ENCODE results near the gene WSB2.
A peak's percentile ranks its signal among the peaks of the same experiment; 100 is the strongest.

The WSB2 gene

DNA sequence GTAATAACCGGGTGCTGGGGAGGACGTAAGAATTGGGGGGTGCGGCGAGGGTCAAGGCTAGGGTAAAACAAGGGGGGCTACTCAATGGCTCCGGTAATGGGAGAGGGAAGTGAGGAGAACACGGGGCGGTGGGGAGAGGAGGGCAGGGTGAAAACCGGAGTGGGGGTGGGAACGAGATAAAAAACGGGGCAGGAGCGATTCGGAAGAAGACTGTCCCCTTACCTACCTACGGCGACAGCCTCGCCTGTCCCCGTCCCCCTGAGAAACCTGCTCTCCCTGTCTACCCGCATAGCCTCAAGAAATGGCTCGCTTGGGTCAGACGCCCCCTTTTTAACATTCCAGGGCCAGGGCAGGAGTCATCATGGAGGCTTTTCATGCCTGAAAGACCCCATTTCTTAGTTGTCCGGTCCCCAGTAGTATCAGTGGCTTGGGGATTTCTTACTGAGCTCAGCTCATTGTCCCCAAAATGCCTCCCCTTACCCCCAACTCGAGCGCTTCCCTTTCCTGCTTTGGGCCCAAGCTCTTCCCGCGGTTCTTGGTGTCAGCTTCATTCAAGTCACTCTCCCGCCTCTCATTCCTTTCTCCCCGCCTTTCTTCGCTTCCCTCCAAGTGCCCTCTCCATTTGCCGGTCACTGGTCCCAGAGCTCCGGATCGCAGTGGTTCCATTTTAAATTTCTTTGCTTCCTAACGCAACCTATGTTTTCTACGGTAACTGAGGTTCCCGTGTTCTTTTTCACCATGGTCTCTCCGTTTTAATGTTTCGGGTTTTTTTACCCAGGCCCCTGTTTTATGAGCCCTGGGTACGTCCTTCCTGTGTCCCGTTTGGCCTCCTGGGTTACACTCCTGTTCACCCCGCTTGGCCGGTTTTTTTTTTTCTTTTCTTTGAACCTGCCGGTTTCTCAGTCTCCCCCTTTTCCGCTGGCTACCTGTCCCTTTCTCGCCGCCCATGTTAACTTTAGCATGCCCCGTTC is 1.2 kb upstream of the WSB2 start:
- DNase-seq (ENCODE audit: low spot score), result peak; percentile 31

DNA sequence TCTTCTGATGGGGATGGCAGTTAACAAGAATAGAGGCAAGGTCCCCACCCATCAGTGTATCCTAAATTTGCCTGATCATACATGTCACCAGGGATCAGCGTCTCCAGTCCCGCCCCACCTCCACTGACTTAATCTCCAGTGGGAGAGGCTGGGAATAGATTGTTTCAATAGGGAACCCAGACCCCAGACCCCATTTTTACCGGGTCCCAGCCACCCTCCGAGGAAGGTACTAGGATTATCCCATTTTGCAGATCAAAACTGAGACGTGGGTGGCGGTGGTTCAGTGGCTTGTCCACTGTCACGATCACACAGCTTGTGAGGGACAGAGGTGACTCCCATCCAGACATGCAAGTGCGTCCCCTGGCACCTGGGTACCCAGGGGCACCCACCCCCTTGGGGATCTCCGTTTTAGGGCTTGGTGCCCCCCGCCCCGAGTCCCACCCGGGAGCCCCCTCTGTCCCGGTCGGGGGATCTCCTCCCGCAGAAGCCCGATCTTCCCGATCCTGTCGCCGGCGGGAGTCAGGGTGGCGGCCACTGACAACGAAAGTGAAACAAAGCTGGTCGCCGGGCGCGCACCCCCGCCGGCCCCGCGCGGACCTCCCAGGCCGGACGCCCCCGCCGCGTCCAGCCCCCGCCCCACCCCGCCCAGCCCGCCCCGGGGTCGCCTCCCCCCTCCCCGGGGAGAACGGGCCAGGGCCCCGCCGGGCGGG is 523 bp downstream of the WSB2 start:
- DNase-seq (ENCODE audit: low spot score), result no peak

DNA sequence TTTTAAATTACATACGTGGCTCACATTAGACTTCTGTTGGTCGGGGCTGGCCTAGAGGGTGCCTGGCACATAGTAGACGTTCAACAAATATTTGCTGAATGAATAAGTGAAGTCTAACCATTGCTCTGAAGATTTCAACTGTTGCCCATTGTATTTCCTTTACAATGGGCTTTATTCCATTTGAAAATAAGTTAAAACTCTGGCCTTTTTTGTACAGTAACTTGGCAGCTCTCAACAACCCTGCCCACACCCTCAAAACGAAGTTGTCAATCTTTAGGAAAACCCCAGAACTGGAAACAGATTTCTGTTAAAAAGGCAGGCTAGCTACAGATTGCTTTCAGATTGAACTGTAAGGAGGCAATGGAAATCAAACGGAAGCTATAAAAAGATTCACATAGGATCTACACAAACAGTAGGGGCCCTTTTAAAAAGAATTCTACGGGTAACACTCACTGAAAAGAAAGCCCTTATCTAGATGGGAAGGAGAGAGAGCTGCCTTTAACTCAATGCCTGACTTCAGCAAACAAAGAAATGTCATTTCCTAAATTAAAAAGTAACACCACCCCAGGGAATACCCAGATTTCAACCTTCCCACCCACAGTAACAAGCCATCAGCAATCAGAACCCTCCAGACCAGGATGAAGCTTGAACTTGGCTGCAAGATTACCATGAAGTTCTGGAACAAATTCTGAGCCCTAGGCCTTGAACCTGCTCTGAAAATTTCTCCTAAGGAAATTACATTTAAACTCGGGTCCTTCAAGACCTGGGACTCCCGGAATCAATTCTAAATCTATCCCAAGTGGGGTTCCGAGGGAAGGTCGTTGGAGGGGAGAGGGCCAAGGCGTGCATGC is 1.4 kb downstream of the WSB2 start:
- no peak for DNase-seq (ENCODE audit: low spot score)

DNA sequence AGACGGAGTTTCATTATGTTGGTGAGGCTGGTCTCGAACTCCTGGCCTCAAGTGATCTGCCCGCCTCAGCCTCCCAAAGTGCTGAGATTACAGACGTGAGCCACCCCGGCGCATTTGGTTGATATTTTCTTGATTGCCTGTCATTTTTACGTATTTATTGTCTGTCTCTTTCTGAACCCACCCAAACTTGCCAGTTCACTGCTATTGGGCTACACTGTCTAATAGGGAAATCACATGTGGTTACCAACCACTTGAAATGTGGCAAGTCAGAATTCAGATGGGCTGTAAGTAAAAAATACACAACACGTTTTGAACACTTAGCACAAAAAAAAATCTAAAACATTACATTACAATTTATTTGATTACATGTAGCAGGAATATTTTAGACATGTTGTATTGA is 2.1 kb downstream of the WSB2 start:
- DNase-seq (ENCODE audit: low spot score), result no peak

DNA sequence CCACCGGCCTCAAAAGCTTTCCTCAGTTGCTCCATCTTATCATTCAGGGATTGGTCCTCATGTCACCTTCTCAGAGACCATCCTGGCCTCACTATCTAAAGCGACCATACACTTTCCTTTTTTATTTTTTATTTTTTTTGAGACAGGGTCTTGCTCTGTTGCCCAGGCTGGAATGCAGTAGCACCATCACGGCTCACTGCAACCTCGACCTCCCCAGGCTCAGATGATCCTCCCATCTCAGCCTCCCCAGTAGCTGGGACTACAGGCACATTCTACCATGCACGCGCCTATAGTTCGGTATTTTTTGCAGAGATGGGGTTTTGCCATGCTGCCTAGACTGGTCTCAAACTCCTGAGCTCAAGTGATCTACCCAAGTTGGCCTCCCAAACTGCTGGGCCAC is 2.8 kb downstream of the WSB2 start:
- no peak for DNase-seq (ENCODE audit: low spot score)

DNA sequence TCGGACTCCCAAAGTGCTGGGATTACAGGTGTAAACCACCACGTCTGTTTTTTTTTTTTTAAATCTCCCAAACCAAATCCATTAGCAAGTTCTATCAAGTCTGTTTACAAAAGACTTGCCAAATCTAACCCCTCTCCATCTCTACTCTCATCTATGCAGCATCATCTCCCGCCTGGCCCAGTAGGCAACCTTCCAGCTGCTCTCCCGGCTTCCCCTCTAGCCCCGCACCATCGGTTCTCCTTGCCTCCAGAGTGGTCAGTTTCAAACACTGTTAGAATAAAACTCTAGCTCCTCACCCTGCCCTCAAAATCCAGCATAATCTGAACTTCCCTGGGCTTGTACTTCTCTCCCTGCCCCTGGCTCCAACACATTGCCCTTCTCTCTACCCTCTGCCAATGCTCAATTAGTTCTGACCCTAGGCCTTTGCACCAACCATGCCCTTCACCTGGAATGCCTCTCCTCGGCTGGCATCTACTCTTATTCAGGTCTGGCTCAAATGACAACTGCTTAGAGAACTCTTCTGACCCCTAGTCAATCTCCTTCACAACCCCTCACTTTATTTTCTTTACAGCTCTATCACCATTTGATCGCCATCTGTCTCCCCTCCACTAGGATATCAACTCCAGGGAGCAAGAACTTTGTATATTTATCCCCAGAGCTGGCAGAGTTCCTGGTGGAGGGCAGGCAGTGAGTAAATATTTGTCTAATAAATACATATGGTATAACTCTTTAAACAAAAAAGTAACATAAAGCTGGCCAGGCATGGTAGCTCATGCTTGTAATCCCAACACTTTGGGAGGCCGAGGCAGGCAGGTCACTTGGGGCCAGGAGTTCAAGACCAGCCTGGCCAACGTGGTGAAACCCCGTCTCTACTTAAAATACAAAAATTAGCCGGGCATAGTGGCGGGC is 4.9 kb downstream of the WSB2 start:
- DNase-seq (ENCODE audit: low spot score), result no peak

DNA sequence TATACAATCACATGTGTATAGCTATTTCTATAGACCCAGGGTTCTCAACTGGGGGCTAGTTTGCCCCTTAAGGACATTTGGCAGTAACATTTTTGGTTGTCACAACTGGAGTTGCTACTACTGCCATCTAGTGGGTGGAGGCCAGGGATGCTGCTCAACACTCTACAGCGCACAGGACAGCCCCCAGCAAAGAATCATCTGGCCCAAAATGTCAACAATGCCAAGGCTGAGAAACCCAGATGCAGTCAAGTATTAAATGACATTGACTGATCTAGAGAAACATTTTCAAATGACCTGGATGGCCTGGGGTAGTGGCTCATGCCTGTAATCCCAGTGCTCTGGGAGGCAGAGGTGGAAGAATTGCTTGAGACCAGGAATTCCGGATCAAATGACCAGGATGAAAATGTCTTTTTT is 5.8 kb downstream of the WSB2 start:
- DNase-seq (ENCODE audit: low spot score), result peak; percentile 59

DNA sequence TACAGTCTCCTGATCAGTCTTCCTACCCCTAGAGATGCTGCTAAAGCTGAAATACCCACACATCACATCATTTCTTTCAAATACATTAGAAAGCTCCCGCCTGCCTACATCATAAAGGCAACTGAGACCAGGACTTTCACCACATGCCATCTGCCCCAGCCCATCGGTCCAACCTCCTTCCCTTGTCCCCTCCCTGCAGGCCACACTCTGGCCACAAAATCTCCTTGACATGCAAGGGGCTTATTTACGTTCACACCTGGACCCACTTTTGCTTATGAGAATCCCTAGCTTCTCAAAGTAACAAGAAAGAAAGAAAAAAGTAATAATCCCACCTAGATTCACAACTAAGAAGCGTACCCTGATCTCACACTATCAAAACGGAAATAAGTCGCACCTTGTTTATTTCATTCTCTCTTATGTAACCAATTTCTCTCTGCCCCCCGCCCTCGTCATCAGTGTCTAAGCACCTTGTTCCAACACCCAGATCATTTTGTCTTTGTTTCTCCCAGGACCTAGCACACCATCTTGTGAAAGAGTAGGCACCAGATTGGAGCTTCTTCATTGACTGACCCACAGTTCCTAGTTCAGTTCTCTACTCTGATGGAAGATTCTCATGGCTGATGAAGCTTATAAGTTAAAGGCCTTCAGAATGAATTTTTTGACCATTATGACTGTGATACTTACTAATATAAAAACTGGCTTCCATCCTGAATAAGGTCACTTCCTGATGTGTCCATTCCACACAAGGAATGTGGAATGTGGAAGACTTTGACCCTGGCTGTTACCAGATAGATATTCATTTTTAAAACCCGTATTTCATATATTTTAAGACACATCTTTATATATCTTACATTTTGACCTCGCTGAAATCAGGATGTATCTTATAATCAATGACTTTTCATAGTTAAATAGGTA is 7.7 kb downstream of the WSB2 start:
- no peak for DNase-seq (ENCODE audit: low spot score)

DNA sequence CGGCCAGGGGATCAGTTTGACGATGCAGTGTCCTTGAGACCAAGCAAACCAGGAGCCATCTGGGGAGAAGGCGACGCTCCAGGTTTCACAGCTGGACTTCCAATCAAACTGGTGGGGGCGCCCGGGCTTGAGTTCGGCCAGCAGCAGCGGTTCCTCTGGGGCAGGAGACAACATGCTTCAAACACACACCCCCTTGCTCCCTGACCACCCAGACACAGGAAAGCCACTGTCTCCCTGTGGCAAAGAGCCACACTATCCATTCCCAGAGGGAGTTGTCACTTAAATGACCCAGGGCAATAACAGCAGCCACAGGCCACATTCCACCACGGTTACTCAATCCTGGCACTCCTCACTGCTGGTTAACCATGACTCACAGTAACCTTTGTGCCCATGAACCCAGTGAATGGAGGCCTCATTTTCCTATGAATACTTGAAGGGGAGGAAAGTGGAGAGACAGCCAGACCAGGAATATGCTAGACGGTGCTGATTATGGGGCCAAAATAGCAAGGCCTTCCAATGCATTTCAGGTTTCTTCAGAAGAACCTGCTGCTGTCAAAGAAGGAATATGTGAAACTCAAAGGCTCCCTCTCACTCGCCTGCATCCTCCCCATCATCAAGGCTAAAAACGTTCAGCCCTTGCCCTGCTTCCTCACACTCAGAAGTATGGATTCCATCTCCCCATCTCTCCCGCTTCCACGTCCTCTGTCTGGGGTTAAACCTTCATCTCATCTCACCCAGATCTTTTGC is 8.5 kb downstream of the WSB2 start:
- no peak for DNase-seq (ENCODE audit: low spot score)

DNA sequence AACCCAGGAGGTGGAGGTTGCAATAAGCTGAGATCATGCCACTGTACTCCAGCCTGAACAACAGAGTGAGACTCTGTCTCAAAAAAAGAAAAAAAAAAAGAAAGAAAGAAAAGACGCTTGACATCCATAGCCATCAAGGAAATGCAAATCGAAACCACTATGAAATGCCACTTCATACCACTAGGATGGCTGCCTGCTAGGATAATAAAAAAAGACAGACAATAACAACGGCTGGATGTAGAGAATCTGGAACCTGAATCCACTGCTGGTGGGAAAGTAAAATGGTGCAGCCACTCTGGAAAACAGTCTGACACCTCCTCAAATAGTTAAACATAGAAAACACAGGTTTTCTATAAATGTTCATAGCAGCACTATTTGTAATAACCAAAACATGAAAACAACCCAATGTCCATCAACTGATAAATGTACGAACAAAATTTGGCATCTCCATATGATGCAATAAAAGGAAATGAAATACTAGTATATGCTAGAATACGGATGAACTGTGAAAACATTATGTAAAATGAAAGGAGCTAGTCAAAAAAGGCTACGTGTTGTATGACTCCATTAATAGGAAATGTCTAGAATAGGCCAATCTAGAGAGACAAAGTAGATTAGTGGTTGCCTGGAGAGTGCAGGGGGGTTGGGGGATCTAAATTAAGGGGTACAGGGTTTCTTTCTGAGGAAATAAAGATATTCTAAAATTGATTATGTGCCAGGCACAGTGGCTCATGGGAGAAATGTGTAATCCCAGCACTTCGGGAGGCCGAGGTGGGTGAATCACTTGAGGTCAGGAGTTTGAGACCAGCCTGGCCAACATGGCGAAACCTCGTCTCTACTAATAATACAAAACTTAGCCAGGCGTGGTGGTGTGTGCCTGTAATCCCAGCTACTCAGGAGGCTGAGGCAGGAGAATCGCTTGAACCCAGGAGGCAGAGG is 9.7 kb downstream of the WSB2 start:
- DNase-seq (ENCODE audit: low spot score), result no peak

DNA sequence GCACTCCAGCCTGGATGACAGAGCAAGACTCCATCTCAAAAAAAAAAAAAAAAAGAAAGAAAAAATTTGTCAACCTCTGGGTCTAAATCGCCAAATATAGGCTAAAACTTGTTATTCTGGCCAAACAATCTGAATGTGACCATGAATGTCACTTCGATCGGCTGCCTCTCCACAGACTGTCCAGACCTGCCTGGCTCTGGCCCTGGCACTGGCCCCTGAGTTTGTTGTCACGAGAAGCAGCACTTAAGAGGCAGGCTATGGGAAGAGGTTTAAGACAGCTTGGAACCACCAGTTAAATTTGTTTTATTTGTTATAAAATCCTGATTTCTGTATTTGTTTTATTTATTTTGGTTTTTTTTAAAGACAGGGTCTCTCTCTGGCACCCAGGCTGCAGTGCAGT is 14.5 kb downstream of the WSB2 start:
- DNase-seq (ENCODE audit: low spot score), result no peak

DNA sequence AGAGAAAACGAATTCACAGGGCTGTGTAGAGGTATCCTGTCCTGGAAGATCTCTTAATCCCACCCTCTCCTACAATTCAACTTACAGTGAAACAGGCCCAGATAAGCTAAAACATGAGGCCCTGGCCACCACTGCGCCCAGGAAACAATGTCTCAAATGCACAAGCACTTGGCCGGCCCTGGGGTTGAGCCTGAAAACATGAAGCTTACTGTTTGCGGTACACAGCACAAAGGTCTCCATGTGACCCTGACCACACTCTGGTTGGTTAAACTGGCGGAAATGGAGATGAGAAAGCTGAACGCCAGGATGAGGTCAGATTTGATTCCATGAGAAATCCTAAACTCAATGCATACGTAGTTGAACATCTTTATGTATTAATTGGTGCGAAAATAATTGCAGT is 16.4 kb downstream of the WSB2 start:
- DNase-seq (ENCODE audit: low spot score), result no peak

DNA sequence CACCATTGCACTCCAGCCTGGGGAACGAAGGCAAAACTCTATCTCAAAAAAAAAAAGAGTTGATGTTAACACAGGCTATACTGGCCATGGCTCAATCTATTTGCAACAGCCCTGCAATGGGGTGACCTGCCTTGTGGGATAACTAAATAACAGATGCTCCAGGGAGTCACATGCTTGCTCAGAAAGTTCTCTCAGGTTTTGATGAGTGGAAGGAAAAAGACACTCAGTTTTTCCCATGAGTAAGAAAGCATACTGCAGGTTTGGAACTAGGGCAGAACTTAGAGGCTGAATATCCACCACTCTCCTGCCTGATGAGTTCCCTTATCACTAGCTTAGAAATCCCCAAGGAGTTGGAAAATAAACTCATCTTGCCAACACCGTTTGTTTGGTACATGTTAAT is 16.9 kb downstream of the WSB2 start:
- no peak for DNase-seq (ENCODE audit: low spot score)

DNA sequence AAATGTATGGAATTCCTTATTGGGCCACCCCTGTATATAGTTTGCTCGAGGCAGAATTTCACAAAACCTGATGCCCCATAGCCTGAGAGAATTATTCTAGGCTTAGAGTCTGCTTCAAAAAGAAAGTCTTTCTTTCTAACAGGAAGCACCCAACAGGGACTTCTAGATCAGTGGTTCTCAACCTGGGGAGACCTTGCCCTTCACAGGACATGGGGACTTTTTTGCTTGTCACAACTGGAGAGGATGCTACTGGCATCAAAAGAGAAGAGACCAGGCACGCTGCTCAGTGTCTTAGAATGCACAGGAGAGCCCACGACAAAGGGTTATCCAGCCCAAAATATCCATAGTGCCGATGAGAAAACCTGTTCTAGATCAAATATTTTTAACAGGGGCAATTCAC is 18.9 kb downstream of the WSB2 start:
- no peak for DNase-seq (ENCODE audit: low spot score)

DNA sequence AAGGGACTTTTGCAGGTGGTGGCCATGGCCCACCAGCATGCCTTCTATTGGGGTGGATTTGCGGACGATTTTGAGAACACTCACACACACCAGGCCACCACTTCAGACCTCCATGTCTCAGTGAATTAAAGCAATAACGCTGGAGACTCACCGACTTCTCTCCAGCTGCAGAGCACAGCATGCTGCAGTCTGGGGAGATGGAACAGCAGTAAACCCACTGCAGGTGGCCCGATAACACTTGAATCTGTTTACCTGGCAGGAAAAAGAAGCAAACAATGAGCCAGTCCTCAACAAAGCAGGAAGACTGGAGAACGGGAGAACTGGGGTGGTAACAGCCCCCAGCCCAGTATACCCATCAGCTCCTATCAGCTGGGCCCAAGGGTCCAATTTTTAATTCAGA is 22.8 kb downstream of the WSB2 start:
- no peak for DNase-seq (ENCODE audit: low spot score)

DNA sequence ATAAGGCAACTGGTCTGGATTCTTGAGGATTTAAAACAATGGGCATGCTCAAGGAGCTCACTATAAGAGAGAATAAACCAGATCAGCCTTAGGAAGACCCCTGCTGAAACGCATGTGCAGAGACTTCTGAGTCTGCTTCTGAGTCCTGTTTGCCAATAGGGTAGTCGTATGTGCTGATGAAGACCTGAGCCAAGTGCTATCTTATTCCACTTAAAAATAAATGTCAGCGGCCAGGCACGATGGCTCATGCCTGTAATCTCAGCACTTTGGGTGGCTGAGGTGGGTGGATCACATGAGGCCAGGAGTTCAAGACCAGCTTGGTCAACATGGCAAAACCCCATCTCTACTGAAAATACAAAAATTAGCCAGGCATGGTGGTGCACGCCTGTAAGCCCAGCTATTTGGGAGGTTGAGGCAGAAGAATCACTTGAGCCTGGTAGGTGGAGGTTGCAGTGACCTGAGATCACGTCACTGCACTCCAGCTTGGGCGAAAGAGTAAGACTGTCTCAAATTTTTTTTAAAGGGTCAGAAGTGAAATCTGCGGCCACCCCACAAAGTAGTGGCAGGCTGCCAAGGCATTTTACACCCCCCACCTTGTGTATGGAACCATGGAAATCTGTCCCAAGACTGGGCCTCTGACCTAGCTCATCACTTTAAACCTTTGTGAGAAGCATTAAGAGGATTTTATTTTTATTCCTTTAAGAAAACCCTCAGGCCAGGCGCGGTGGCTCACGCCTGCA is 24.1 kb downstream of the WSB2 start:
- DNase-seq (ENCODE audit: low spot score), result no peak

DNA sequence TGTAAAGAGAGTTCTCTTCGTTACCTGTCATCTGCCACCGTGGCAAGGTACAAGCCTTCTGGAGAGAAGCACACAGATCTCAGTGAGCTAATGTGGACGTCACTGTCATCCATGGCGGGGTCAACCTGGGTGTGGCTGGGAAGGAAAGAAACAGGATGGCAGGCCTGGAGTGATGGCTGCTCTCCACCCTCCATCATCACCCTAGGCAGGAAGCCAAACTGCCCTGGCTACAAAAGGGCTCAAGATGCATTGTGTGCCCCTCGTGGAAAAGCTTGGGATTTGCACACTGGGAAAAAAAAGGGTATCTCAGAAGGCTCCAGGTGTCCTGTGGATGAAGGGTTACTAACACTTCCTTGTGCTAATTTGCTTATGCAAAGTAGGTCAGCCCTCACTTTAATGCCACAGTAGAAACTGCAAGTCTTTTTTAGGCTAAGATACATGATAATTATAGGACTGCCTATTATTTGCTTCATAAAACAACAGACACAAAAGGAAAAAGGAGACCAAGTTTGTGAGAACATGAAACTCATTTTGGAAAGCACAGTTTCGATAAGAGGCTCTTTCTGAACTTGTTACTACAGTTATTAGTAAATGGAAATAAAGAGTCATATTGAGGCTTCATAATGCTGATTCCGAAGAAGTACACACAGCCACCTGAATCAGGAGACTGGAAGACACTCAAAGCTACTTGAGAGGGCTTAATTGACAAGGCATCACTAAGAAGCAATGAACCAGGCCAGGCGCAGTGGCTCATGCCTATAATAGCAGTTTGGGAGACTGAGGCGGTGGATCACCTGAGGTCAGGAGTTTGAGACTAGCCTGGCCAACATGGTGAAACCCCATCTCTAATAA is 25.6 kb downstream of the WSB2 start:
- DNase-seq (ENCODE audit: low spot score), result peak; percentile 19
